ENCODE results near the gene SERPINB7. TPM values are rescaled to one million over a fixed set of nuclear protein-coding genes. Genes with fewer than 3 reads are reported as not detected.
A peak's percentile ranks its signal among the peaks of the same experiment; 100 is the strongest.

SERPINB7 gene
- total RNA-seq, 1 experiment from 2014 or later, result 74.5 TPM

DNA sequence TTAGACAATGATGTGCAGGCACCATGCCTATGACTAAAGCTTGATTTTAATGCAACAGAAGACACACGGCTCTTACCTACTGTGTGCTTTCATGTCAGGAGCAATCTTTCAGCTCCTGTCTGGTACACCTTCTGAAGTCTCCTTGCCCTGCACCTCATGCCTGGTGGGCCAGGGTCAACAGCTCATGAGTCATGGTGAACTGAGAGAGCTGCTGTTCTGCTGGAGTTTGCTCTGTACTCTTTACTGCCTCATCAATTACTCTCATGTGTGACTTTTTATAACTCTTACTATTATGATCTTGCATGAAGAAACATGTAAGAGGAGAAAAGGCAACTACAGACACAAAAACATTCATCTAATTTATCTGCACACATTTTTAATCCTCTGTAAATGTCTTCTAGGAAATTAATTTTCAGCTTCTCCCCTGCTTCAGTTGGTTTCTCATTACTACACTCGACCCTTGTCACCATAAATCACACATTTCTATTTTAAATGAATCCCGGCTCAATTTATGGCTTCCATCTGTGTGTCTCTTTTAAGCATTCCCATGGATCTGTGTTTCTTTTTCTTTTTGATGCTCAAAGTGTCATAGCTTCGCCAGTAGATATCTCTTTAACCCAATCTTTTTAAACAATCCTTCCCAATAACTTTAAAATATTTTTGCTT is 9.7 kb downstream of the SERPINB7 start:
- Histone ChIP-seq H3K27ac (ENCODE audit: low read length) (peak overlapping the region; percentile 14; the same call in 1 of the 2 replicates), H3K9me3 (ENCODE audit: low read length) (no peaks in the 10 kb centered on the region), H3K9ac (ENCODE audit: low read length) (no peak overlapping the region), H3K36me3 (ENCODE audit: low read depth, low read length) (peaks cover 21% of the 10 kb centered on the region), H2AFZ (ENCODE audit: low read length) (no peak overlapping the region), H3K4me1 (ENCODE audit: insufficient read depth, low read length) (peaks cover 41% of the 10 kb centered on the region), H3K4me2 (ENCODE audit: low read length) (no peak overlapping the region), H3K9me2 (replicated peaks; ENCODE audit: low read length) (no peaks in the 10 kb centered on the region), H4K20me1 (ENCODE audit: low read length) (no peaks in the 10 kb centered on the region), H3K4me3 (ENCODE audit: low read length) (no peak overlapping the region), H3F3A (ENCODE audit: low read length, unreplicated experiment) (peaks cover 10% of the 10 kb centered on the region), H3K27me3 (ENCODE audit: low read length) (no peaks in the 10 kb centered on the region), H3K79me2 (ENCODE audit: low read length) (peaks cover 21% of the 10 kb centered on the region)
- CTCF ChIA-PET, result no interaction called here
- DNase-seq (no peak), ATAC-seq (no peak)
- POLR2A ChIA-PET (ENCODE audit: unreplicated experiment), result interaction anchor here (0.6 kb wide), 1 partner anchor 43 kb away, joined by 11 read pairs; no protein-coding TSS in a partner anchor
- BruUV-seq (replicated peaks), result no TSS peak
- no peak for TF ChIP-seq EZH2phosphoT487 (IDR thresholded peaks at IDR 0.05; ENCODE audit: borderline replicate concordance, low read length)
- TF ChIP-seq EZH2 (IDR thresholded peaks at IDR 0.05; ENCODE audit: low read length, unreplicated experiment), result no peak
- TF ChIP-seq, protein P1, sequence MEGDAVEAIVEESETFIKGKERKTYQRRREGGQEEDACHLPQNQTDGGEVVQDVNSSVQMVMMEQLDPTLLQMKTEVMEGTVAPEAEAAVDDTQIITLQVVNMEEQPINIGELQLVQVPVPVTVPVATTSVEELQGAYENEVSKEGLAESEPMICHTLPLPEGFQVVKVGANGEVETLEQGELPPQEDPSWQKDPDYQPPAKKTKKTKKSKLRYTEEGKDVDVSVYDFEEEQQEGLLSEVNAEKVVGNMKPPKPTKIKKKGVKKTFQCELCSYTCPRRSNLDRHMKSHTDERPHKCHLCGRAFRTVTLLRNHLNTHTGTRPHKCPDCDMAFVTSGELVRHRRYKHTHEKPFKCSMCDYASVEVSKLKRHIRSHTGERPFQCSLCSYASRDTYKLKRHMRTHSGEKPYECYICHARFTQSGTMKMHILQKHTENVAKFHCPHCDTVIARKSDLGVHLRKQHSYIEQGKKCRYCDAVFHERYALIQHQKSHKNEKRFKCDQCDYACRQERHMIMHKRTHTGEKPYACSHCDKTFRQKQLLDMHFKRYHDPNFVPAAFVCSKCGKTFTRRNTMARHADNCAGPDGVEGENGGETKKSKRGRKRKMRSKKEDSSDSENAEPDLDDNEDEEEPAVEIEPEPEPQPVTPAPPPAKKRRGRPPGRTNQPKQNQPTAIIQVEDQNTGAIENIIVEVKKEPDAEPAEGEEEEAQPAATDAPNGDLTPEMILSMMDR (conservative IDR thresholded peaks at IDR 0.05; ENCODE audit: low read depth, low read length), result no peak
- intact Hi-C loops (cut with micrococcal nuclease), result no loop called here

DNA sequence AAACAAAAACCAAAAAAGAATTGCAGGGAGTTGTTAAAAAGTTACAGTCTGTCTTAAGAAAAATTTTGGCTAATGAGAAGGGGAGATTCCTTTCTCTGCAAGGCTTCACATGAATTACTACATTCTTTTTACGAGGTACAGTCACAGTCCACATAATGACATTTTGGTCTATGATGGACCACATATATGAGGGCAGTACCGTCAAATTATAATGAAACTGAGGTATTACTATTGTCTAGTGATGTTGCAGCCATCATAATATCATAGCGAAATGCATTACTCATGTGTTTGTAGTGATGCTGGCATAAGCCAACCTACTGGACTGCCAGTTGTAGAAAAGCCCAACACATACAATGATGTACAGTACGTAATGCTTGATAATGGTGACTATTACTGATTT is 12.5 kb downstream of the SERPINB7 start:
- H2AFZ ChIP-seq (ENCODE audit: low read length), result no peak overlapping the region

More for the DNA sequence above, 12.5 kb downstream of the SERPINB7 start:
- Histone ChIP-seq H3K4me3 (ENCODE audit: low read length) (0 out of 2 replicates have a peak overlapping the region, but pooled peaks have one; percentile 24), H3K9me2 (replicated peaks; ENCODE audit: low read length) (no peaks in the 10 kb centered on the region), H3K9ac (ENCODE audit: low read length) (peak overlapping the region; percentile 93), H3K4me1 (ENCODE audit: insufficient read depth, low read length) (peaks cover 32% of the 10 kb centered on the region), H3K36me3 (ENCODE audit: low read depth, low read length) (peaks cover 11% of the 10 kb centered on the region; the same call in 1 of the 2 replicates), H3F3A (ENCODE audit: low read length, unreplicated experiment) (peaks cover 10% of the 10 kb centered on the region), H4K20me1 (ENCODE audit: low read length) (no peaks in the 10 kb centered on the region), H3K4me2 (ENCODE audit: low read length) (peak overlapping the region; percentile 75), H3K79me2 (ENCODE audit: low read length) (peaks cover 4% of the 10 kb centered on the region; the same call in 1 of the 2 replicates), H3K27ac (ENCODE audit: low read length) (peak overlapping the region; percentile 100), H3K27me3 (ENCODE audit: low read length) (no peaks in the 10 kb centered on the region), H3K9me3 (ENCODE audit: low read length) (no peaks in the 10 kb centered on the region)
- DNase-seq, result peak; percentile 85
- intact Hi-C loops (cut with micrococcal nuclease), result loop anchor here (1.0 kb wide), 1 partner anchor 45 kb away; no protein-coding TSS in a partner anchor
- no TSS peak for BruUV-seq (replicated peaks)
- TF ChIP-seq EZH2 (IDR thresholded peaks at IDR 0.05; ENCODE audit: low read length, unreplicated experiment) (no peak), EZH2phosphoT487 (IDR thresholded peaks at IDR 0.05; ENCODE audit: borderline replicate concordance, low read length) (no peak)
- TF ChIP-seq, protein P1 (conservative IDR thresholded peaks at IDR 0.05; ENCODE audit: low read depth, low read length), result no peak
- ChIA-PET POLR2A (ENCODE audit: unreplicated experiment) (interaction anchor here (0.5 kb wide), 1 partner anchor 33 kb away, joined by 4 read pairs; no protein-coding TSS in a partner anchor), CTCF (interaction anchor here (0.5 kb wide), 1 partner anchor 55 kb away, joined by 4 read pairs; no protein-coding TSS in a partner anchor)
- peak; percentile 68 for ATAC-seq
